CD4-positive, alpha-beta T cell treated with Interleukin-6 for 4 hours (primary cell): ENCODE data around the gene TBCE.
"Not testable (repeated sequence)": the region's sequence is repeated elsewhere in the genome, so short reads cannot be mapped to it uniquely, and the experiment has no call there.

Experiments used
- DNase-seq: peaks from one replicate; pipeline ENCODE4 v3.0.0-alpha.2; 2020; ENCODE audit warnings: mixed read lengths

TBCE gene

GRCh38 chr1:235455823-235456222 is 88.6 kb downstream of the TBCE start:
- no peak for DNase-seq

GRCh38 chr1:235457856-235458255 is 90.6 kb downstream of the TBCE start:
- not testable (repeated sequence) for DNase-seq

- no peak for DNase-seq
Observed at GRCh38 chr1:235460770-235461169, 93.5 kb downstream of the TBCE start.

GRCh38 chr1:235461954-235462353 is 94.7 kb downstream of the TBCE start:
- DNase-seq = no peak

- not testable (repeated sequence) for DNase-seq
Observed at GRCh38 chr1:235462832-235463231, 95.6 kb downstream of the TBCE start.

GRCh38 chr1:235465066-235465465 is 97.8 kb downstream of the TBCE start:
- DNase-seq = no peak

- DNase-seq = no peak
Observed at GRCh38 chr1:235468004-235468403, 100.8 kb downstream of the TBCE start.

- DNase-seq = no peak
Observed at GRCh38 chr1:235468970-235469369, 101.7 kb downstream of the TBCE start.

- not testable (repeated sequence) for DNase-seq
Observed at GRCh38 chr1:235469897-235470296, 102.7 kb downstream of the TBCE start.

- DNase-seq = no peak
Observed at GRCh38 chr1:235470741-235471439, 103.7 kb downstream of the TBCE start.

- no peak for DNase-seq
Observed at GRCh38 chr1:235473806-235474205, 106.6 kb downstream of the TBCE start.

GRCh38 chr1:235483090-235483489 is 115.9 kb downstream of the TBCE start:
- DNase-seq = no peak

GRCh38 chr1:235485558-235485957 is 118.3 kb downstream of the TBCE start:
- DNase-seq = no peak

- no peak for DNase-seq
Observed at GRCh38 chr1:235486321-235486720, 119.1 kb downstream of the TBCE start.

GRCh38 chr1:235491644-235492043 is 124.4 kb downstream of the TBCE start:
- DNase-seq = no peak

- DNase-seq = no peak
Observed at GRCh38 chr1:235494531-235494930, 127.3 kb downstream of the TBCE start.

GRCh38 chr1:235495030-235495429 is 127.8 kb downstream of the TBCE start:
- no peak for DNase-seq

GRCh38 chr1:235495551-235495950 is 128.3 kb downstream of the TBCE start:
- no peak for DNase-seq

- DNase-seq = no peak
Observed at GRCh38 chr1:235500971-235501540, 133.8 kb downstream of the TBCE start.
